CD4-positive, alpha-beta T cell treated with Interferon gamma for 1 hour (primary cell): Measurements from ENCODE around the gene HTT.
"Not testable (repeated sequence)": the region's sequence is repeated elsewhere in the genome, so short reads cannot be mapped to it uniquely, and the experiment has no call there.

Experiments used
- DNase-seq: peaks from one replicate; pipeline ENCODE4 v3.0.0-alpha.2; 2020

The HTT gene

GRCh38 chr4:3124070-3124767 lies 49.7 kb downstream of the HTT start:
- no peak for DNase-seq

GRCh38 chr4:3127112-3127511 lies 52.6 kb downstream of the HTT start:
- DNase-seq: no peak

GRCh38 chr4:3128058-3128457 lies 53.6 kb downstream of the HTT start:
- no peak for DNase-seq

- DNase-seq: no peak
These were observed 54.5 kb downstream of the HTT start for GRCh38 chr4:3128976-3129375.

- DNase-seq: no peak
These were observed 55.7 kb downstream of the HTT start for GRCh38 chr4:3130201-3130600.

- no peak for DNase-seq
These were observed 56.3 kb downstream of the HTT start for GRCh38 chr4:3130826-3131225.

GRCh38 chr4:3134201-3134600 lies 59.7 kb downstream of the HTT start:
- no peak for DNase-seq

- no peak for DNase-seq
These were observed 60.9 kb downstream of the HTT start for GRCh38 chr4:3135155-3136011.

GRCh38 chr4:3136454-3136853 lies 62.0 kb downstream of the HTT start:
- no peak for DNase-seq

GRCh38 chr4:3137908-3138307 lies 63.4 kb downstream of the HTT start:
- no peak for DNase-seq

GRCh38 chr4:3145234-3145924 lies 70.9 kb downstream of the HTT start:
- DNase-seq: no peak

GRCh38 chr4:3148926-3149325 lies 74.4 kb downstream of the HTT start:
- no peak for DNase-seq

GRCh38 chr4:3151238-3151637 lies 76.8 kb downstream of the HTT start:
- DNase-seq: not testable (repeated sequence)

- no peak for DNase-seq
These were observed 82.9 kb downstream of the HTT start for GRCh38 chr4:3157366-3157765.

GRCh38 chr4:3158841-3159240 lies 84.4 kb downstream of the HTT start:
- DNase-seq: no peak

GRCh38 chr4:3160438-3160837 lies 86.0 kb downstream of the HTT start:
- no peak for DNase-seq

GRCh38 chr4:3161044-3161443 lies 86.6 kb downstream of the HTT start:
- not testable (repeated sequence) for DNase-seq

GRCh38 chr4:3166434-3166833 lies 92.0 kb downstream of the HTT start:
- DNase-seq: not testable (repeated sequence)

- DNase-seq: no peak
These were observed 93.5 kb downstream of the HTT start for GRCh38 chr4:3168029-3168428.

GRCh38 chr4:3174371-3175338 lies 100.2 kb downstream of the HTT start:
- no peak for DNase-seq

GRCh38 chr4:3176367-3177229 lies 102.1 kb downstream of the HTT start:
- no peak for DNase-seq

GRCh38 chr4:3177426-3177825 lies 102.9 kb downstream of the HTT start:
- DNase-seq: no peak
